HUES48 (cell line): ENCODE results near the gene UGT1A3.

Source experiments
- H3K27ac ChIP-seq: one replicate; pipeline ENCODE4 v1.7.0; 2013; ENCODE audit warnings: low read depth, low read length, inconsistent platforms
- H3K27me3 ChIP-seq: 2 replicates; pipeline ENCODE4 v1.6.1; 2013; ENCODE audit warnings: mild to moderate bottlenecking, low read length; ENCODE audit not compliant: control insufficient read depth, insufficient read depth
- H3K36me3 ChIP-seq: 2 replicates; pipeline ENCODE4 v1.6.1; 2013; ENCODE audit warnings: low read length; ENCODE audit not compliant: control insufficient read depth, insufficient read depth
- H3K4me1 ChIP-seq: 2 replicates; pipeline ENCODE4 v1.6.1; 2013; ENCODE audit warnings: mild to moderate bottlenecking, low read length; ENCODE audit not compliant: control insufficient read depth, insufficient read depth
- H3K4me3 ChIP-seq: 2 replicates; pipeline ENCODE4 v1.5.1; 2013; ENCODE audit warnings: mild to moderate bottlenecking, low read depth, low read length
- H3K9ac ChIP-seq: 2 replicates; pipeline ENCODE4 v1.6.1; 2013; ENCODE audit warnings: mild to moderate bottlenecking, low read depth, low read length, moderate library complexity
- H3K9me3 ChIP-seq: 2 replicates; pipeline ENCODE4 v1.6.1; 2013; ENCODE audit warnings: low read length; ENCODE audit not compliant: control insufficient read depth, insufficient read depth

UGT1A3 gene

DNA sequence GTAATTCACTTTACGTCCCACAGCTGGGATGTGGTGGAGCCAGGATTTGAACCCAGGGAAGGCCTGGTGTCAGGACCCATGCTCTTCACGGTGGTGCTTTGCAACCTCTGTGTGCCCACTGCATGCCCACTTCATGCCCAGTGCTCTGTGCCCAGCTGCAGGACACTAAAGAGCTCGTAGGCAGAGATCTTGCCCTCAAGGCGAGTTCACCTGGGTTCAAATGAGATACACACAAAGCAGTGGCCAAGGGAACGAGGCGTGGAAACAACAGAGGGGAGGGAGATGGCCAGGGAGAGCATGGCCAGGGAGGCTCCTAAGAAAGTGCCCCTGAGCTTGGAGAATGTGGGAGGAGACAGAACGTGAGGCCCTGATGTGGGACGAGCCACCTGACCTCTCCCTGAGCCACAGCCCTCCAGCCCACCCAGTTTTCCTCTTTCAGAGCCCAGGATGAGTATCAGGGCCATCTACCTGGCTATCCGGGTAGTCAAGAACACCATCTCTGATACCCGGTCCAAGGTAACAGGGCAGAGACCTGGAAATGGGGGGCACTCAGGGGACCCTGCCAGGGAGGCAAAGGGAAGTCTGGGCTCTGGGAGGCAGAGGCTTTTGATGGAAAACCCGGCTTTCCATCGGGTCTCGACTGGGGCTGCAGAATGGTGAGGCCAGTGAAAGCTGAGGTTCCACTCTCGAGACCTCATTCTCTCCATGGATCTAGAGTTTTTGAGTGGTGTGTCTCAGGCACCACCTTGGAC, 69.7 kb downstream of the UGT1A3 start:
- no peak overlapping the region for H3K9ac ChIP-seq
- H3K4me3 ChIP-seq, result no peak overlapping the region
- peaks cover 6% of the 10 kb centered on the region for H3K9me3 ChIP-seq
- H3K36me3 ChIP-seq, result no peaks in the 10 kb centered on the region
- H3K27ac ChIP-seq, result no peak overlapping the region
- H3K27me3 ChIP-seq, result no peaks in the 10 kb centered on the region
- H3K4me1 ChIP-seq, result no peaks in the 10 kb centered on the region

DNA sequence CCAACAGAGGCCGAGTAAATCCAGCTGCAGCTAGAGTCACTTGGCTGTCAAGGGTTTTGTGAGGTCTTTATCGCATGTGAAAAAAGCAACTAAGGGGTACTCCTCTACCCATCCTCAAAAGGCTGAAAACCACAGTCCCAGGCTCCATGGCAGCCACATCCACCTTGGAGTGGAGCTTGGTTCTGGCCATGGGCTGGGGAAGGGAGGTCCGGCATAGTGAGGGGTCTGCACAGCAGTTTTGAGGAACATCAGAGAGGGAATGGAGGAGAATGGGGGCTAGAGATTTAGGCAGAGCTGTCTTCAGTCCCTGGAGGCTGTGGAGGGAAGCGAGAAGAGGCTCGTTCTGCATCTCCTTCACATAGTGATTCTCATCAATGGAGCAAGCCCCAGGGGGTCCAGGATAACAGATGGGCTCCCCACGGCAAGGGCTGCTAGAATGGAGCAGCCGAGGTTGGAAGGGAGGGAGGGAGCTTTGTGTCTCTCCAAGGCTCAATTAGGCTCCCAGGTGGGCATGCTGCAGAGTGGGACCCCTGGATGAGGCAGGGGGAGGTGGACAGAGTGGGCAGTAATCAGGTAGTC, 70.3 kb downstream of the UGT1A3 start:
- no peak overlapping the region for H3K4me3 ChIP-seq
- H3K4me1 ChIP-seq, result no peaks in the 10 kb centered on the region
- H3K27me3 ChIP-seq, result no peaks in the 10 kb centered on the region
- no peaks in the 10 kb centered on the region for H3K36me3 ChIP-seq
- no peak overlapping the region for H3K9ac ChIP-seq
- H3K9me3 ChIP-seq, result peaks cover 6% of the 10 kb centered on the region
- no peak overlapping the region for H3K27ac ChIP-seq

- peaks cover 6% of the 10 kb centered on the region for H3K9me3 ChIP-seq
- H3K4me3 ChIP-seq, result no peak overlapping the region
- H3K27me3 ChIP-seq, result no peaks in the 10 kb centered on the region
- no peaks in the 10 kb centered on the region for H3K4me1 ChIP-seq
- no peak overlapping the region for H3K27ac ChIP-seq
- H3K36me3 ChIP-seq, result no peaks in the 10 kb centered on the region
- H3K9ac ChIP-seq, result no peak overlapping the region
Measured at GRCh38 chr2:233799716-233800115, 70.9 kb downstream of the UGT1A3 start.

- Histone ChIP-seq H3K27me3 (no peaks in the 10 kb centered on the region), H3K36me3 (no peaks in the 10 kb centered on the region), H3K9ac (no peak overlapping the region), H3K27ac (no peak overlapping the region), H3K4me1 (no peaks in the 10 kb centered on the region), H3K4me3 (no peak overlapping the region), H3K9me3 (peaks cover 6% of the 10 kb centered on the region)
Measured at GRCh38 chr2:233800208-233800607, 71.4 kb downstream of the UGT1A3 start.

DNA sequence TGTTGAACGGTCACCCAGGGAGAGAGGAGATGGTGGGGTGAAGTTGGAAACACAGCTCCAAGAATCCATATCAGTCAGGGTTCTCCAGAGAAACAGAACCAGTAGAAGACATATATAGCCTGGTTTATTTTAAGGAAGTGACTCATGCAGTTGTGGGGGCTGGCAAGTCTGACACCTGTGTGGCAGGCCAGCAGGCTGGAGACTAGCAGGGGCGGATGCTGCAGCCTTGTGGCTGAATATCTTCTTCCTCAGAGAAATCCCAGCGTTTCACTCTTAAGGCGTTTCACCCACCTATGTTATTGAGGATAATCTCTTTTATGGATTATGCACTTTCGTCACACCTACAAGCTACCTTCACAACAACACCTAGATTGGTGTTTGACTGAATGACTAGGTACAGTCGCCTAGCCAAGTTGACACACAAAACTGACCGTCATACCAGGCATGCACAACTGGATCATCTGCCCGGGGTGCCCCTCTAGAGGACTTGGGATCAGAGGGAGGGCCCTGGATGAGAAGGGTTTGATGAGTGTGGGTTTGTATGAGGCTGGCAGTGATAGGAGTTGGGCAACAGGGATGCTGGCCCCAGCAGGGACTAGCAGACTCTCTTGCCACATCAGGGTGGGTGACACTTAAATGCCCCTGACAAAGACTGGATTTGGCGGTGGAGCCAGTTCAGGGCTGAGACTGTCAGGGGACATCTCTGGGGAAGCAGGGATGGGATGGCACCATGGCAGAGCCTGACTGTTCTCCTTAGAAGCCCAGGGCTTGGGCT, 72.7 kb downstream of the UGT1A3 start:
- no peak overlapping the region for H3K4me3 ChIP-seq
- no peaks in the 10 kb centered on the region for H3K36me3 ChIP-seq
- no peaks in the 10 kb centered on the region for H3K4me1 ChIP-seq
- no peaks in the 10 kb centered on the region for H3K27me3 ChIP-seq
- H3K9ac ChIP-seq, result no peak overlapping the region
- peaks cover 6% of the 10 kb centered on the region for H3K9me3 ChIP-seq
- no peak overlapping the region for H3K27ac ChIP-seq

- Histone ChIP-seq H3K36me3 (no peaks in the 10 kb centered on the region), H3K4me3 (no peak overlapping the region), H3K27ac (no peak overlapping the region), H3K9me3 (peaks cover 6% of the 10 kb centered on the region), H3K9ac (no peak overlapping the region), H3K27me3 (no peaks in the 10 kb centered on the region), H3K4me1 (no peaks in the 10 kb centered on the region)
Measured at GRCh38 chr2:233802132-233802815, 73.4 kb downstream of the UGT1A3 start.

DNA sequence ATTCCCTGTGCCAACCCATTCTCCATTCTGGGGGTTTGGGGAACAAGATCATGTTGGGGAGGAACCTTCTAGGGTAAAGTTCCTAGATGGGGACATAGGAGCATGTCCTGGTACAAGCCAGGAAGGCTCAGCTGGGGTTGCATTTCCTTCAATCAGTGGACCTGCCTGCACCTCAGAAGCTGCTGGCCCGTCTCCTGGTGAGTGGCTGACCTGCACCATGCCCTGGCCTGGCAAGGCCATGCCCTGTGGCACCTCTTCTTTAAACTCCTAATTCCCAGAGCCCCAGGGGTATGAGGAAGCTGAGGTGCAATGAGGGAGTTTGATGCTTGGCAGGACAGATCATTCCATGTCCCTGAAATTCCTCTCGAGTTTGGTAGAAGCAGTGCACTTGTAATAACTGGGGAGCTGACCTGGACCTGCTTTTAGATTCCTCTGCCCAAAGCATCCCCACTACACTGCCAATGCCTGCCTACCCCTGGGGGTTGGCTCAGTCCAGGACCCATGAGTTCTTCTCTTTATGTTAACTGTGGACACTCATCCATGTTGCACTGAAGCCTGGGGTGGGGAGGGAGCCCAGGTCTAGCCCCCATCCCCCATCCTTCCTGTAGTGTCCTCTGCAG, 74.6 kb downstream of the UGT1A3 start:
- no peaks in the 10 kb centered on the region for H3K27me3 ChIP-seq
- no peaks in the 10 kb centered on the region; the same call in none of the 2 replicates for H3K9me3 ChIP-seq
- H3K9ac ChIP-seq, result no peak overlapping the region
- no peak overlapping the region for H3K27ac ChIP-seq
- H3K36me3 ChIP-seq, result no peaks in the 10 kb centered on the region
- no peak overlapping the region for H3K4me3 ChIP-seq
- H3K4me1 ChIP-seq, result no peaks in the 10 kb centered on the region

- Histone ChIP-seq H3K9ac (no peak overlapping the region), H3K36me3 (no peaks in the 10 kb centered on the region), H3K27ac (no peak overlapping the region), H3K4me1 (no peaks in the 10 kb centered on the region), H3K4me3 (no peak overlapping the region), H3K27me3 (no peaks in the 10 kb centered on the region), H3K9me3 (no peaks in the 10 kb centered on the region; the same call in none of the 2 replicates)
Measured at GRCh38 chr2:233803994-233804393, 75.2 kb downstream of the UGT1A3 start.

- Histone ChIP-seq H3K36me3 (no peaks in the 10 kb centered on the region), H3K27me3 (no peaks in the 10 kb centered on the region), H3K4me1 (no peaks in the 10 kb centered on the region), H3K27ac (no peak overlapping the region), H3K9ac (no peak overlapping the region), H3K9me3 (peaks cover 8% of the 10 kb centered on the region; the same call in 1 of the 2 replicates), H3K4me3 (no peak overlapping the region)
Measured at GRCh38 chr2:233807215-233807865, 78.5 kb downstream of the UGT1A3 start.
